Measurements from ENCODE around the gene LRRC4B.
"Not testable (repeated sequence)": the region's sequence is repeated elsewhere in the genome, so short reads cannot be mapped to it uniquely, and the experiment has no call there.

Gene LRRC4B

GRCh38 chr19:50485284-50485955 is 82.8 kb downstream of the LRRC4B start:
- no peak for DNase-seq (ENCODE audit: low spot score)

DNA sequence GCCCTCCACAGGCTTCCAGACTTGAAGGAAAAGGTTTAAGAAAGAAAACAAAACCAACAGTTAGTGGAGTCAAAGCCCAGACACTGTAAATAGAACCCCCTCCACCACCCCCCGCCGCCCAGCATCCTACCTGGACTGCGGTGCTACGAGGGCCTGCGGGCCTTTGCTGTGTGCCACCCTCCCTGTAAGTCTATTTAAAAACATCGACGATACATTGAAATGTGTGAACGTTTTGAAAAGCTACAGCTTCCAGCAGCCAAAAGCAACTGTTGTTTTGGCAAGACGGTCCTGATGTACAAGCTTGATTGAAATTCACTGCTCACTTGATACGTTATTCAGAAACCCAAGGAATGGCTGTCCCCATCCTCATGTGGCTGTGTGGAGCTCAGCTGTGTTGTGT is 85.3 kb downstream of the LRRC4B start:
- no peak for DNase-seq (ENCODE audit: low spot score)

- DNase-seq (ENCODE audit: low spot score): no peak
Observed at GRCh38 chr19:50482271-50482855, 85.9 kb downstream of the LRRC4B start.

- no peak for DNase-seq (ENCODE audit: low spot score)
Observed at GRCh38 chr19:50481351-50482149, 86.7 kb downstream of the LRRC4B start.

GRCh38 chr19:50480281-50481111 is 87.7 kb downstream of the LRRC4B start:
- no peak for DNase-seq (ENCODE audit: low spot score)

- DNase-seq (ENCODE audit: low spot score): no peak
Observed at GRCh38 chr19:50479761-50480251, 88.4 kb downstream of the LRRC4B start.

DNA sequence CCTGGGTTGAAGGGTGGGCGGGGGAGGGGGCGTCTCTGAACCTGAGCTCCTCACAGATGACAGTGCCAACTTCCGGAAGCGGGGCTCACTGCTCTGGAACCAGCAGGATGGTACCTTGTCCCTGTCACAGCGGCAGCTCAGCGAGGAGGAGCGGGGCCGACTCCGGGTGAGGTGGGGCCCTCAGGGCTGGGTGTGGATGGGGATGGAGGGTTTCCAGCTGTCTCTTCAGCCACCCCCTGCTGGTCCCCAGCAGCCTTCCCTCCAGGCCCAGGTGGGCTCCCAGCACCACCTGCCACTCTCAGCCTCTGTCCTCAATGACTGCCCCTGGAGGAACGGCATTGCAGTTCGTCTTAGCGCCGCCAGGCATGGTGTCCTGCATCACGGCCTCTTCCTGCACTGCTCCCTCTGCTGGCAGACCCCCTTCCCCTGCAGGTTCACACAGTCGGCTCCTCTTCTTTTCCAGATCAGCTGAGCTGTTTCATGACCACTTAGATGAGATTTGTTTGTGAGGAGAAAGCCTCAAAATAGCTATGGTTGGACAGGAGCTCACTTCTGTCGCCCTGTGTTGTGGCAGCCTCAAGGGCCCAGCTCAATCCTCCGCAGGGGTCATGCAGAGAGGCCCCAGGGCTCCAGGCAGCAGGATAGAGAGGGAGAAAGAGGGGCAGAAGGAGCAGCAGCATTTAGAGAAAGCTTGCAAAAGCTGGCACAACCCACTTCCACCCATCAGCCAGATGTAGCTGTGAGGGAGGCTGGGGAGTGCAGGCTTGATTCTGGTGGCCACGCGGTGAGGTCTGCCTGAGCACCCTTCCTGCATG is 89.1 kb downstream of the LRRC4B start:
- peak; percentile 73 for DNase-seq (ENCODE audit: low spot score)

DNA sequence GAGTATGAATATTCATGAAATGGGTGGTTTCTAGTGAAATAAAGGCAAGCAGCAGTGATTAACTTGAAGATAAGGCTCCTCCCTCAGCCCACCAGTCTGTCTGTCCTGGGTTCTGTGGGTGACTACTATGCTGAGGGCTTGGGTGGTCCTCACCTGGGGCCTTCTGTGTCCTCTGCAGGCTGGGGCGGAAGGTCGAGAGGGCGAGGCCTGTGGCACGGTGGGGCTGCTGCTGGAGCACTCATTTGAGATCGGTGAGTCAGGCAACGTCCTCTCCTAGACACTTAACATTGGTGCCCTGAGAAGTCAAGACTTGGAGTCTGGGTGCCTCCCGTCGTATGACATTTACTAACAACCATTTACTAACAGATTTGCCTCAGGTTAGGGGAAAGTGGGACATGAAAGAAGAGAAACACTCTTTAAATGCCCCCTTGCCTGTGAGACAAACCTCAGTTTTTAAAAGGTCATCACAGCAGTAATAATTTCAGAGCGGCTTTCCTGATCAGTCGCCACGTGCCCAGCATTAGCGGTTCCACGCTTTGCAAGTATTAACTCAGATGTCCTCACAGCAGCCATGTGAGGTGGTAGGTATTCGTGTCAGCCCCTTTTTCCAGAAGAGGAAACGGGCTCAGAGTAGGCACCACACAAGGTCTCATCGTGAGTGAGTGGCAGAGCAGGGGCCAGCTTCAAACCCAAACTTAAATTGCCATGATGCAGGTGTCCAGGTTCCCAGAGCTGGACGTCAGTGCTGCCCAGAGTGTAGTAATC is 90.3 kb downstream of the LRRC4B start:
- no peak for DNase-seq (ENCODE audit: low spot score)

- DNase-seq (ENCODE audit: low spot score): no peak
Observed at GRCh38 chr19:50476907-50477238, 91.4 kb downstream of the LRRC4B start.

DNA sequence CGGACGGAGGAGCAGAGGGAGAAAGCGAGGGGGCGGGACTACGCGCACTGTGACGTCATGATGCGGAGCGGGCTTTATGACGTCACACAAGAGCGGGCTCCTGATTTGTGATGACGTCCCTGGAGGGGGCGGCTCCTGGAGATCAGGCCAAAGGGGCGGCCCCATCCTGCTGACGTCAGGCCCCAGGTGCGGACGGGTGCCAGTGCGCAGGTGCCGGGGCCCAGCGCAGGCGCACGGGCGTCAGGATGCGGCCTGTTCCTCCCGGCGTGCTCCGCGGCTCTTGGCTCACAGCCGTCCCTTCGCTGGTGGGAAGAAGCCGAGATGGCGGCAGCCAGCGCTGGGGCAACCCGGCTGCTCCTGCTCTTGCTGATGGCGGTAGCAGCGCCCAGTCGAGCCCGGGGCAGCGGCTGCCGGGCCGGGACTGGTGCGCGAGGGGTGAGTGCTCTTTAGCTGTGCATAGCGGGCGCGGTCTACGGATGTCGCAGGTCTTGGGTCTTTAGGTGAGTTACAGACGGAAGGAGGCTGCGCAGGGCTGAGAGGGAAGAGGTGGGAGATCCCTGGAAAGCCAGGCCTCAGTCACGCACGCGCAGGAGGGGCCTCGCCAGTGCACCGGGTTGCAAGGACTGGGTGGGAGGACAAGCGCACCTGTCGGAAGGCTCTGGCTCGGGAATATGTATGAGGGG is 91.9 kb downstream of the LRRC4B start, which contains the start of the genes EMC10 and GARIN5A:
TSS of gene EMC10 (plus strand) at position 284 of the 683 bp plus-strand sequence. CDS start at position 322, 38 bp downstream.
TSS of gene GARIN5A (minus strand) at position 625 of the 683 bp plus-strand sequence. CDS start at position 165, 460 bp downstream.
- peak; percentile 100 for DNase-seq (ENCODE audit: low spot score)

GRCh38 chr19:50475736-50476223 is 92.5 kb downstream of the LRRC4B start:
- no peak for DNase-seq (ENCODE audit: low spot score)

DNA sequence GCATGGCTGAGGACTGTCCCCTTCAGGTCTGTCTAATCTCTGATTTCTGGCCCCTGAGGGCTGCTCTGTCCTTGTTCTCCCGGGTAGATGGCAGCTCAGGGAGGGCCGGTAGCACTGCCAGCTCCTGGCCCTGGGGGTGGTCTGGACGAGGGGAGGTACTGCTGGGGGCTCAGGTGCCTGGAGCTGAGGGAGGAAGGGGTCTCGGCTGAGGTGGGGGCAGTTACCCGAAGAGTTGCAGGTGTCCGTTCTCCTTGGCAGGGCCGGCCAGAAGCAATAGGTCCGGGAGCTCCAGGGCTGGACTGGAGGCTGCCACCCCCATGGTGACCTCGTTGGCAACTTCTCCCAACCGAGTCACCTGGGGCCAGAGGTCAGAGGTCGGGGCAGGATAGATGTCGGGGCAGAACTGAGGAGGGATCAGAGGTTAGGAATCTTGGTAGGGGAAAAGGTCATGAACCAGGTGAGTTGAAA is 93.1 kb downstream of the LRRC4B start:
- no peak for DNase-seq (ENCODE audit: low spot score)

GRCh38 chr19:50473336-50473735 is 94.9 kb downstream of the LRRC4B start:
- not testable (repeated sequence) for DNase-seq (ENCODE audit: low spot score)

DNA sequence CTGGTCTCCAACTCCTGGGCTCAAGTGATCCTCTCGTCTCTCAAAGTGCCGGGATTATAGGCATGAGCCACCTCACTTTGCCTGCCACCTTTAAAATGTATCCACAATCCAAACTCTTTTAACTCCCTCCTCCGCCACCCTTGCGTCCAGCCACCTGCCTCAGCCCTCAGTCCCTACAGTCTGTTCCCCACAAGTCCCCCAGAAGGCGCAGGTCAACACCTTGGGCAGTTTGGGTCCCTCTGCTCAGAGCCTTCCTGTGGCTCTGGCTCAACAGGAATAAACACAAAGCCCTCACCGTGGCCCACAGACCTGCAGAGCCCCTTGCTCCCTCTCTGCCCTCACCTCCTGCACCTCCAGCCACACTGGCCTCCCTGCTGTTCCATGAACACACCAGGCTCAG is 99.4 kb downstream of the LRRC4B start:
- DNase-seq (ENCODE audit: low spot score): no peak

GRCh38 chr19:50467566-50467965 is 100.7 kb downstream of the LRRC4B start:
- no peak for DNase-seq (ENCODE audit: low spot score)

All from AG08396 (cell line).